ENCODE results near the gene USP3. TPM values are rescaled to one million over a fixed set of nuclear protein-coding genes. Genes with fewer than 3 reads are reported as not detected.

The USP3 gene
- total and polyA plus RNA-seq, 9 of the 15 experiments (the other 6 are each of a cell fraction or from before 2014, with no cell fraction given), result 17.3 to 54.3 (median 34.8) TPM

GRCh38 chr15:63532307-63532744 is 27.9 kb downstream of the USP3 start:
- DNase-seq (ENCODE audit: extremely low read depth in 1 of 4, low spot score in 3 of 4), result no peak
- Histone ChIP-seq H3K27ac (ENCODE audit: extremely low read depth, low read depth, low read length) (no peak overlapping the region), H3K4me2 (ENCODE audit: insufficient read depth, low read length) (no peak overlapping the region), H3K4me1 (replicated peaks in 1 of 2; ENCODE audit: control insufficient read depth in 2 of 2, insufficient read depth in 2 of 2, low read length in 2 of 2) (0 out of 5 replicates have a peak, but pooled peaks cover 2 to 3% of the 10 kb centered on the region in 2 experiments), H3K9me3 (replicated peaks; ENCODE audit: control insufficient read depth, insufficient read depth, low read depth, low read length) (no peaks in the 10 kb centered on the region), H3K27me3 (ENCODE audit: control insufficient read depth in 2 of 2, insufficient read depth in 2 of 2, low read length in 2 of 2) (no peaks in the 10 kb centered on the region), H2AFZ (ENCODE audit: low read depth, low read length) (no peak overlapping the region), H3K9ac (ENCODE audit: insufficient read depth in 1 of 2, low read depth in 2 of 2, low read length in 2 of 2) (no peak overlapping the region), H3K9me1 (ENCODE audit: control insufficient read depth, insufficient read depth, low read length) (no peaks in the 10 kb centered on the region), H3K79me2 (ENCODE audit: control insufficient read depth, insufficient read depth, low read length) (peaks cover 90% of the 10 kb centered on the region), H3K4me3 (no peak overlapping the region), H3K36me3 (ENCODE audit: control insufficient read depth, insufficient read depth, low read length) (peaks cover 3% of the 10 kb centered on the region; the same call in 1 of the 3 replicates), H4K20me1 (replicated peaks; ENCODE audit: control insufficient read depth, insufficient read depth, low read length) (no peaks in the 10 kb centered on the region)
- CTCF ChIA-PET (ENCODE audit: low intra/inter-chr PET ratio), result no interaction called here
- in situ Hi-C loops (cut with MboI) (no loop called here), intact Hi-C loops (cut with micrococcal nuclease) (no loop called here)
- POLR2A ChIA-PET, result interaction anchor here (0.6 to 1.8 kb wide), 5 partner anchors 10 to 1890 kb away, joined by 3 to 6 read pairs (median 4); no protein-coding TSS in a partner anchor
- FAIRE-seq, result no peak
- ATAC-seq, result no peak
- WGBS (ENCODE audit: insufficient coverage, low coverage, missing lambda C conversion rate), result 78% methylated on average over 5 of the region's 5 CpGs
- BruUV-seq (replicated peaks), result no TSS peak
- TF ChIP-seq ZNF174 (CRISPR knock-in tag; IDR thresholded peaks at IDR 0.05), result no peak
- peak; percentile 78 for TF ChIP-seq MAFF (IDR thresholded peaks at IDR 0.05; ENCODE audit: low read length)
- TF ChIP-seq C11orf30 (IDR thresholded peaks at IDR 0.05; ENCODE audit: low read depth), result peak; percentile 89
- TF ChIP-seq ZNF316 (IDR thresholded peaks at IDR 0.05), result peak; percentile 94
- no peak for TF ChIP-seq ZNF707 (CRISPR knock-in tag; conservative IDR thresholded peaks at IDR 0.05)
- no peak for TF ChIP-seq L3MBTL2 (IDR thresholded peaks at IDR 0.05)
- no peak for TF ChIP-seq HNRNPUL1 (IDR thresholded peaks at IDR 0.05; ENCODE audit: low read length)
- TF ChIP-seq FOXP1 (CRISPR knock-in tag; IDR thresholded peaks at IDR 0.05), result no peak
- no peak for TF ChIP-seq ZNF134 (CRISPR knock-in tag; conservative IDR thresholded peaks at IDR 0.05)
- TF ChIP-seq ZHX1 (conservative IDR thresholded peaks at IDR 0.05; ENCODE audit: low read length), result no peak
- TF ChIP-seq MTA3 (IDR thresholded peaks at IDR 0.05; ENCODE audit: borderline replicate concordance), result no peak
- TF ChIP-seq ZNF277 (CRISPR knock-in tag; IDR thresholded peaks at IDR 0.05; ENCODE audit: borderline replicate concordance), result no peak
- TF ChIP-seq TSHZ1 (CRISPR knock-in tag; IDR thresholded peaks at IDR 0.05), result no peak
- no peak for TF ChIP-seq MXD1 (CRISPR knock-in tag; IDR thresholded peaks at IDR 0.05; ENCODE audit: borderline replicate concordance, poor library complexity, severe bottlenecking)
- TF ChIP-seq MAFG (tag; conservative IDR thresholded peaks at IDR 0.05), result peak; percentile 74
- no peak for TF ChIP-seq ZNF79 (CRISPR knock-in tag; IDR thresholded peaks at IDR 0.05; ENCODE audit: low read depth)

All from K562 (cell line).